Subcutaneous adipose tissue (tissue), 4 donors: ENCODE measurements around the gene VIM. TPM values are rescaled to one million over a fixed set of nuclear protein-coding genes. Genes with fewer than 3 reads are reported as not detected.

ENCODE experiments used
- total RNA-seq, 4 donors: library from RNA; depleted of rRNA; stranded (reverse); fragments of >200 nt; gene quantifications; one replicate each; pipeline ENCODE4 v1.1.0, GENCODE V29; 2016
- TF ChIP-seq, protein P1 (sequence below): fragments of 450-650 bp; IDR thresholded peaks from one replicate; pipeline ENCODE4 v1.5.1; 2016; ENCODE audit warnings: low read depth, mild to moderate bottlenecking, control low read depth, antibody characterized with exemption, moderate library complexity

Gene VIM
- total RNA-seq, 4 donors from 2014 or later: 5,225 to 9,147 (median 6,983) TPM

DNA sequence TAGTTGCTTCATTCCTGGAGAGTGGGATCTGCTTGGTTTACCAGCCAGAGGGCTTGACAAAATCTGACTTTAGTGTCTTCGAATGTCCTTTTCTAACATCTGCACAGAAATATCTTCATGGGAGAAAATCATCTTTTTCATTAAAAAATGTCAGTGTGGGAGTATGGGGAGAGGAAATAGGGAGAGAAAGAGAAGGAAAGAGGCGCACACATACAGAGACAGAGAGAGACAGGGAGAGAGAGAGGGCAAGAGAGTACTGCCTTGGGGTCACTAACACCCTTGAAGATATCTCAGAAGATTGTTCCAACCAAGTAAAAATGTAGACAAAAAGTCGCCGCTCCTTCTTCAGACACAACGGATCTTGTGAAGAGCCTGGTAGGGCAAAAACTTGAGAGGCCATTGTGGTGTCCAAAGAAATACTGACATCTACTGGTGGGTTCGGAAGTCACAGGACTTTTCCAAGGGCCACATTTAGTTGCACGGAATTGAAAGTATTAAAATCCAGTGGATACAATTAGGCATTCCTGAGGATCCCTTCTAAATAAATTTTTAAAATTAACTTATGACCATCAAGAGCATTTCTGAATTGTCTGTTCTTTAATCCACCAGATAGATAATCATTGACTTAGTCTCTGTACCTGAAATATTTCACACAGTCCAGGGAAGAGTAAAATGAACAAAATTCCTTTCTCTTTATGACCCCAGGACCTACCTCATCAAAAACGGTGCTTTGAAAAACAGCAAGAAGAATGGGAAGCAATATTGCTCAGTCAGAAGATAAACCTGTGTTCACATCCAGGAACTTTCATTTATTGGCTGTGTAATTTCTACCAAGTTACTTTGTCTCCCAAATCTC is 29.7 kb downstream of the VIM start:
- TF ChIP-seq, protein P1, sequence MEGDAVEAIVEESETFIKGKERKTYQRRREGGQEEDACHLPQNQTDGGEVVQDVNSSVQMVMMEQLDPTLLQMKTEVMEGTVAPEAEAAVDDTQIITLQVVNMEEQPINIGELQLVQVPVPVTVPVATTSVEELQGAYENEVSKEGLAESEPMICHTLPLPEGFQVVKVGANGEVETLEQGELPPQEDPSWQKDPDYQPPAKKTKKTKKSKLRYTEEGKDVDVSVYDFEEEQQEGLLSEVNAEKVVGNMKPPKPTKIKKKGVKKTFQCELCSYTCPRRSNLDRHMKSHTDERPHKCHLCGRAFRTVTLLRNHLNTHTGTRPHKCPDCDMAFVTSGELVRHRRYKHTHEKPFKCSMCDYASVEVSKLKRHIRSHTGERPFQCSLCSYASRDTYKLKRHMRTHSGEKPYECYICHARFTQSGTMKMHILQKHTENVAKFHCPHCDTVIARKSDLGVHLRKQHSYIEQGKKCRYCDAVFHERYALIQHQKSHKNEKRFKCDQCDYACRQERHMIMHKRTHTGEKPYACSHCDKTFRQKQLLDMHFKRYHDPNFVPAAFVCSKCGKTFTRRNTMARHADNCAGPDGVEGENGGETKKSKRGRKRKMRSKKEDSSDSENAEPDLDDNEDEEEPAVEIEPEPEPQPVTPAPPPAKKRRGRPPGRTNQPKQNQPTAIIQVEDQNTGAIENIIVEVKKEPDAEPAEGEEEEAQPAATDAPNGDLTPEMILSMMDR: no peak

DNA sequence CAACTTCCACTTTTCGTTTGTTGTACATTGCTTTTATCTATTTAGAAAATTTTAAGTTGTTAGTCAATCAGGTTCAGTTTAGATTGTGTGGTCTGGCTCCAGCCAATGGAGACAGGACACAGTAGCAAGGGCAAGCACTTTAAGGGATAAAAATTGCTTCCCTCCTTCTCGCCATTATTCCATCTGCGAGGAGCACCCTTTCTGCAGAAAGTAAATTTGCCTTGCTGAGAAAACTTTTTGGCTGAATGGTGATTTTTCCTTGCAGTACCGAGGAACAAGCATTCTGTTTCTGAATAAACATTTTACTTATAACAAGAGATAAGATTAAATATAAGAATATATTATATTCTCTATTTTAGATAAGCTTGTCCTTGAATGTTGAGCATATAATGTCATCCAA is 34.5 kb downstream of the VIM start:
- TF ChIP-seq, protein P1: no peak

DNA sequence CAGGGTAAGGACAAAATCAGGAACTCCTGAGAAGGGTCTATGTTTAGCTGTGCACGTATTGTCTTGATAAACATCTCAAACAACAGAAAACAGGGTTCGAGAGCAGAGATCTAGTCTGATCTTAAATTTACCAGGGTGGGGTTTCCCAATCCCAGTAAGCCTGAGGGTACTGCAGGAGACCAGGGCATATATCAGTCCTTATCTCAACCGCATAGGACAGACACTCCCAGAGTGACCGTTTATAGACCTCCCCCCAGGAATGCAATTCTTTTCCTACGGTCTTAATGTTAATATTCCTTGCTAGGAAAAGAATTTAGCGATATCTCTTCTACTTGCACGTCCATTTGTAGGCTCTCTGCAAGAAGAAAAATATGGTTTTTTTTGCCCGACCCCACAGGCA is 35.5 kb downstream of the VIM start:
- TF ChIP-seq, protein P1: no peak

DNA sequence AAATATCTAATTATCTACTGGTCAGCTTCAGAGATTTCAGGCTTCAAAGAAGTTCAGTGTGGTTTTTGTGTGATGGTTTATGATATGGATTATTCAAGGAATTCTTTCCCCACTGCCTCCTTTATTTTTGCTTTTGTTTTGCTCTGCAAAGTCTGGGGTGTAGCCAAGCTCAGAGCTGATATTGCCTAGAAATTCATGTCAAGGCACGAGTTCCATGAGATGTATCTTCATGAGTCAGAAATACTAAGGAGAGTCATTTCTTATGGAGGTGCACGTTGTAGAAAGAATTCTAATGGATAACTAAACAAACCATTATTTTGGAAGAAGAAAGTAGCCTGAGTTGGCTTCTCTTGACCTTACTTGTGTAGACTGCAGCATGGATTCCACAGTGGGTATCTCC is 37.4 kb downstream of the VIM start:
- TF ChIP-seq, protein P1: no peak

DNA sequence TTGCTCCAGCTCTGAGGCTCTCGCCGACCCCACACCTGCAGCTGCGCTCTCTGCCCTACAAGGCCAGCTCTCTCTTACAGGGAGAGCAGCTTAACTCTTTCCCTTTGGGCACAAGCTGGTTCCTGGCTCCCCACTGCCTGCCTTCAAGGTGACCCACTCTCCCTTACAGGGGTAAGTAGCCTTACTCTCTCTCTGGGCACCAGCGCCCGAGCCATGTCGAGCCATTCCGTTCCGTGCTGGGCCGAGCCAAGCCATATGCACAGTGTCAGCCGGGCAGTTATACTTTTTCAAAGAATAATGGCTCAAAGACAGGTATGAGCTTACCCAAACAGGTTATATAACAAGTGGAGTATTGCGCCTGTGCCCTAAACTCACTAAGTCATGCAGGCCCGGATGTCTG is 44.6 kb downstream of the VIM start:
- TF ChIP-seq, protein P1: no peak

DNA sequence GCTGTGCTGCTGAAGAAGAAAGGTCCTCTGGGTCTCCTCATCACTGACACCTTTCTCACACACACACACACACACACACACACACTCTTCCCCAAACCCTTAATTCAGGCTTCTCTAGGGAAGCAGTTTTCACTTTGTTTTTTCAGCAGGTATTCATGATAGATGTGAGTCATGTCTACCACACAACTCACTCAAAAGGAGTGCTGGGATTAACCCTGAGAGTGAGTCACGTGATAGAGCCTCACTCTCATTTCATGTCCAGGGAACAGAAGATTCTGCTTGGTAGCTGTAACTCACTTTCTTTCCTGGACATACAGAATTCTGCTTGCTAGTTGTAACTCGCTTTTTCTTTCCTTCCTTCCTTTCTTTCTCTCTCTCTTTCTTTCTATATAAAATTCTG is 45.4 kb downstream of the VIM start:
- TF ChIP-seq, protein P1: no peak

DNA sequence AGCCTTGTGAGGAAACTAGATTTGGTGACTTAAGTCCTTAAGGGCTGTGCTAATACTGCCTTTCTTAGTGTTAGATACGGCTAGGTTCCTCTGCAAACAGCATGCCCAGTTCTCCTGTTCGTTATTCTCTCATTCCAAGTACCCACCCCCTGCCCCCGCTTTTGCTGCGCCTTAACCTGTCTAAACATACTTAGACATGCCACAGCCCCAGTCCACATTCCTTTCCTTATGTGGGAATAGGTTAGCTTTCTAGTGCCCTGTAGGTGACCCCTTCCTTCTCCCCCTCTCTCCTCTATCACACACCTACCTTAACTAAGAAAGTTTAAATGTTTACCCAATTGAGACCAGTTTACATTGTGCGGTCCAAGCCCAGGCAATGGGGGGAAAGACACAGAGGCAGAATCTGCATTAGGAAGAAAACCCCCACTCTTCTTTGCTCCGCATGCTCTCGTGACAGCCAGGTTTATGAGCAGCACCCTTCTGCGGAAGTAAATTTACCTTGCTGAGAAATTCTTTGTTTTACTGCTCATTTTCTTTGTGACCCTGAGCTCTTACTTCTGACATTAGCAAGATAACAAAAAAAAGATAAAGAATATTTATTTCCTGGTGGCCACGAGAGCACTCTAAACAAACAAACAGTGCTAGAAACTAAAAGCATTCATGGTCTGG is 48.8 kb downstream of the VIM start:
- TF ChIP-seq, protein P1: no peak
